Measurements from ENCODE around the gene RPS5.

DNA sequence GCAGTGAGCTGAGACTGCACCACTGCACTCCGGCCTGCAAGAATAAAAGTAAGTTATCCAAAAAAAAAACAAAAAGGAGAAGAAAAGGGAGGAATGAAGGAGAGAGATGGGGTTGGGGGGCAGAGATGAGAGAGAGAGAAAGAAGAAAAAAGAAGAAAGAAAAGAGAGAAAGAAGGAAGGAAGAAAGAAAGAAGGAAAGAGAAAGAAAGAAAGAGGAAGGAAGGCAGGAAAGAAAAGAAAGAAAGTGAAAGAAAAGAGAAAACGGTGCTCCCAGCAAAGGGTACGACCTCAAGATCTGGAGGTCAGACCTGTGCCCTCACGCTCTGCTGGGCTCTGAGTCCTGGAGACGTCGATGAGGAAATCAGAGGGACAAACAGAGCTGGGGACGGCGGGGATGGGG, 37.5 kb upstream of the RPS5 start:
- TF ChIP-seq ZFX (IDR thresholded peaks at IDR 0.05) (no peak), CTCF (conservative IDR thresholded peaks at IDR 0.05) (no peak)
